GM18870 (cell line): Measurements from ENCODE around the gene ACOT7.

Experiments
- ATAC-seq: cut with Tn5 transposase; IDR thresholded peaks from one replicate; pipeline ENCODE4 v1.9.1; 2021; ENCODE audit warnings: moderate library complexity; ENCODE audit not compliant: unreplicated experiment

The ACOT7 gene

GRCh38 chr1:6294080-6294889, 99.3 kb downstream of the ACOT7 start:
- no peak for ATAC-seq

- ATAC-seq: no peak
Measured at GRCh38 chr1:6292102-6292501, 101.5 kb downstream of the ACOT7 start.

- no peak for ATAC-seq
Measured at GRCh38 chr1:6288665-6289064, 104.9 kb downstream of the ACOT7 start.

GRCh38 chr1:6288026-6288425, 105.5 kb downstream of the ACOT7 start:
- ATAC-seq: no peak

GRCh38 chr1:6287431-6287886, 106.1 kb downstream of the ACOT7 start:
- ATAC-seq: no peak

- ATAC-seq: no peak
Measured at GRCh38 chr1:6287029-6287428, 106.5 kb downstream of the ACOT7 start.

- no peak for ATAC-seq
Measured at GRCh38 chr1:6286266-6286665, 107.3 kb downstream of the ACOT7 start.

GRCh38 chr1:6285336-6285735, 108.2 kb downstream of the ACOT7 start:
- no peak for ATAC-seq

GRCh38 chr1:6282577-6283270, 110.8 kb downstream of the ACOT7 start:
- ATAC-seq: no peak

- no peak for ATAC-seq
Measured at GRCh38 chr1:6281511-6282402, 111.8 kb downstream of the ACOT7 start.

- ATAC-seq: no peak
Measured at GRCh38 chr1:6280761-6281451, 112.7 kb downstream of the ACOT7 start.

GRCh38 chr1:6279613-6280383, 113.8 kb downstream of the ACOT7 start:
- ATAC-seq: no peak

- ATAC-seq: no peak
Measured at GRCh38 chr1:6279066-6279465, 114.5 kb downstream of the ACOT7 start.

- no peak for ATAC-seq
Measured at GRCh38 chr1:6278263-6278662, 115.3 kb downstream of the ACOT7 start.

- no peak for ATAC-seq
Measured at GRCh38 chr1:6276811-6277555, 116.6 kb downstream of the ACOT7 start.

GRCh38 chr1:6275826-6276782, 117.5 kb downstream of the ACOT7 start:
- no peak for ATAC-seq

- no peak for ATAC-seq
Measured at GRCh38 chr1:6274622-6275139, 118.9 kb downstream of the ACOT7 start.

GRCh38 chr1:6274102-6274501, 119.5 kb downstream of the ACOT7 start:
- ATAC-seq: no peak
